Measurements from ENCODE around the gene IGFBP5.

IGFBP5 gene

GRCh38 chr2:216624251-216624650, 71.1 kb downstream of the IGFBP5 start:
- TF ChIP-seq CTCF (IDR thresholded peaks at IDR 0.05; ENCODE audit: low read depth, low read length, missing control alignments), result no peak
- H3K4me3 ChIP-seq (ENCODE audit: low read depth, low read length), result no peak overlapping the region
- in situ Hi-C loops (cut with HindIII; ENCODE audit: low sequenced_read_pairs), result no loop called here
- no peak for DNase-seq (ENCODE audit: low read depth)

- in situ Hi-C loops (cut with HindIII; ENCODE audit: low sequenced_read_pairs), result no loop called here
- no peak for DNase-seq (ENCODE audit: low read depth)
- H3K4me3 ChIP-seq (ENCODE audit: low read depth, low read length), result no peak overlapping the region
- TF ChIP-seq CTCF (IDR thresholded peaks at IDR 0.05; ENCODE audit: low read depth, low read length, missing control alignments), result no peak
Measured at GRCh38 chr2:216622526-216622925, 72.8 kb downstream of the IGFBP5 start.
